Spinal cord (tissue), 10 donors: ENCODE measurements around the gene ZNF862. TPM values are rescaled to one million over a fixed set of nuclear protein-coding genes. Genes with fewer than 3 reads are reported as not detected.

Experiments
- DNase-seq, 6 donors: peaks; one replicate each; pipeline versions ENCODE4 v3.0.0 to v3.0.0-alpha.2; 2013 to 2015; ENCODE audit warnings: low spot score in 6 of 6, low read depth in 4 of 6
- H3K27ac ChIP-seq: one replicate; pipeline ENCODE4 v1.5.1; 2013; ENCODE audit warnings: low read depth, low read length, control low read depth
- H3K27me3 ChIP-seq: one replicate; pipeline ENCODE4 v1.6.1; 2013; ENCODE audit warnings: low read length; ENCODE audit not compliant: control insufficient read depth, insufficient read depth
- H3K36me3 ChIP-seq: one replicate; pipeline ENCODE4 v1.6.1; 2013; ENCODE audit warnings: low read length; ENCODE audit not compliant: control insufficient read depth, insufficient read depth
- H3K4me1 ChIP-seq: one replicate; pipeline ENCODE4 v1.6.1; 2013; ENCODE audit warnings: low read length; ENCODE audit not compliant: control insufficient read depth, insufficient read depth
- H3K4me3 ChIP-seq: one replicate; pipeline ENCODE4 v1.5.1; 2013; ENCODE audit warnings: low read depth, low read length, control low read depth
- H3K9me3 ChIP-seq: one replicate; pipeline ENCODE4 v1.6.1; 2013; ENCODE audit warnings: low read length; ENCODE audit not compliant: control insufficient read depth, insufficient read depth
- WGBS: methylation state at CpG from one replicate; pipeline ENCODE4 v1.1.5; 2013; ENCODE audit warnings: missing lambda C conversion rate; ENCODE audit not compliant: insufficient coverage; 5-methylcytosine and 5-hydroxymethylcytosine counted together
- polyA plus RNA-seq, 2 donors: library from polyadenylated mRNA; unstranded; fragments of 120-200 nt; gene quantifications; one replicate each; pipeline ENCODE4 v1.2.1, GENCODE V29; 2013; ENCODE audit not compliant: insufficient read length in 2 of 2
- total RNA-seq, 2 donors: library from RNA; depleted of rRNA in 1 of 2; stranded (reverse); fragments of 120-200 nt in 1 of 2; fragments of >200 nt in 1 of 2; gene quantifications; one replicate each; pipeline versions ENCODE4 v1.2.3 to v1.2.4, GENCODE V29; 2013 to 2014
- donor health status: healthy.

The ZNF862 gene
- total and polyA plus RNA-seq, 4 donors: 10.3 to 27.9 (median 22.2) TPM

DNA sequence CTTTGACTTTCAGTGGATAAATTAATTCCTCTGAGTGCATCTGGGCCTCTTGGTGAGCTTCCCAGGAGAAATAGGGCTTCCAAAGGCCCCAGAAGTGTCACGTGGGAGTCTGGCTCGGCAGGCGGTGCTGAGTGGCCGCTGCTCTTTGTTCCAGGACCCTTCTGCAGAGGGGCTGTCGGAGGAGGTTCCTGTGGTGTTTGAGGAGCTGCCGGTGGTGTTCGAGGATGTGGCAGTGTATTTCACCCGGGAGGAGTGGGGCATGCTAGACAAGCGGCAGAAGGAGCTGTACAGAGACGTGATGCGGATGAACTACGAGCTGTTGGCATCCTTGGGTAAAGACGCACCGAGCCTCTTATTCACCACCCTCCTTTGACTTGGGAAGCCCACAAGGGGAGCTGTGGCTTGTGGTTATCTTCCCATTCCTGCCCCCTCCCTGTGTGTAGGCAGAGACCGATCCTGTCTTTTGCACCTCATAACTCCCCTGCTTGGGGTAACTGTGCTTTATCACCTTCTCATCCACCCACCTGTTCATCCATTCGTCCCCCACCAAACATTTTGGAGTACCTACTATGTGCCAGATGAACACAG lies 11.9 kb downstream of the ZNF862 start:
- WGBS: 45% methylated on average over 9 of the region's 16 CpGs
- H3K36me3 ChIP-seq: peaks cover 36% of the 10 kb centered on the region
- no peak overlapping the region for H3K27ac ChIP-seq
- no peaks in the 10 kb centered on the region for H3K27me3 ChIP-seq
- H3K4me3 ChIP-seq: no peak overlapping the region
- peak in 2 of 6 donors; percentile 5 to 45 for DNase-seq
- no peaks in the 10 kb centered on the region for H3K9me3 ChIP-seq
- peaks cover 14% of the 10 kb centered on the region for H3K4me1 ChIP-seq

DNA sequence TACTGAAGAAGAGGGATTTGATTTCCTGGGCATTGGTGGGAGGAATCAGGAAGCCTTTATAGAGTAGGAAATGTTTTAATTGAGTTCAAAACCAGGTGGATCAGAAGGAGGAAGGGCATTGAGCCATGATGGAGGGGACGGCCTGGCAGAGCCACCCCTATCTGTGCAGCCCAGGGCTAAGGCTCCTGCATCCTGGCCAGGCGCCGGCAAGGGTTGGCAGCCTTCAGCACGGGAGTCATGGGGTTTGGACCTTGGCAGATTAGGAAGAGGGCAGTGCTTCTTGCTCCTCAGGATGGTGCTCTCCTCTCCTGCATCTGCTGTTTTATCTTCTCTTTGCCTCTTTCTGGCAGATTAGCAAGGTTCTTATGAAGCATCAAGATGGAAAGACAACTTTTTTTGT lies 12.5 kb downstream of the ZNF862 start:
- DNase-seq: no peak
- Histone ChIP-seq H3K27me3 (no peaks in the 10 kb centered on the region), H3K36me3 (peaks cover 36% of the 10 kb centered on the region), H3K4me1 (peaks cover 20% of the 10 kb centered on the region), H3K9me3 (no peaks in the 10 kb centered on the region), H3K4me3 (no peak overlapping the region), H3K27ac (no peak overlapping the region)
- WGBS: 49% methylated on average over 4 of the region's 4 CpGs

GRCh38 chr7:149851449-149851848 lies 13.3 kb downstream of the ZNF862 start:
- WGBS: 93% methylated on average over 7 of the region's 9 CpGs
- H3K4me1 ChIP-seq: peaks cover 24% of the 10 kb centered on the region
- H3K4me3 ChIP-seq: no peak overlapping the region
- no peaks in the 10 kb centered on the region for H3K9me3 ChIP-seq
- DNase-seq: peak in 1 of 6 donors; percentile 29
- no peaks in the 10 kb centered on the region for H3K27me3 ChIP-seq
- H3K27ac ChIP-seq: no peak overlapping the region
- peaks cover 33% of the 10 kb centered on the region for H3K36me3 ChIP-seq

GRCh38 chr7:149853157-149853556 lies 15.0 kb downstream of the ZNF862 start:
- Histone ChIP-seq H3K27ac (no peak overlapping the region), H3K9me3 (no peaks in the 10 kb centered on the region), H3K36me3 (peaks cover 29% of the 10 kb centered on the region), H3K4me1 (peaks cover 24% of the 10 kb centered on the region), H3K27me3 (no peaks in the 10 kb centered on the region), H3K4me3 (no peak overlapping the region)
- DNase-seq: no peak
- WGBS: 100% methylated on average over 6 of the region's 9 CpGs

- Histone ChIP-seq H3K27me3 (no peaks in the 10 kb centered on the region), H3K27ac (peak overlapping the region; percentile 79), H3K4me1 (peaks cover 24% of the 10 kb centered on the region), H3K36me3 (peaks cover 38% of the 10 kb centered on the region), H3K9me3 (no peaks in the 10 kb centered on the region), H3K4me3 (no peak overlapping the region)
- peak in 4 of 6 donors; percentile 36 to 83 (median 62) for DNase-seq
- WGBS: 17% methylated on average over 7 of the region's 13 CpGs
Measured at GRCh38 chr7:149854611-149855360, 16.6 kb downstream of the ZNF862 start.

- peak overlapping the region; percentile 79 for H3K27ac ChIP-seq
- H3K36me3 ChIP-seq: peaks cover 40% of the 10 kb centered on the region
- no peak overlapping the region for H3K4me3 ChIP-seq
- H3K4me1 ChIP-seq: peaks cover 18% of the 10 kb centered on the region
- no peaks in the 10 kb centered on the region for H3K9me3 ChIP-seq
- WGBS: 61% methylated on average over 12 of the region's 16 CpGs
- H3K27me3 ChIP-seq: no peaks in the 10 kb centered on the region
- peak in 2 of 6 donors; percentile 7 to 73 for DNase-seq
Measured at GRCh38 chr7:149855361-149856305, 17.5 kb downstream of the ZNF862 start.

DNA sequence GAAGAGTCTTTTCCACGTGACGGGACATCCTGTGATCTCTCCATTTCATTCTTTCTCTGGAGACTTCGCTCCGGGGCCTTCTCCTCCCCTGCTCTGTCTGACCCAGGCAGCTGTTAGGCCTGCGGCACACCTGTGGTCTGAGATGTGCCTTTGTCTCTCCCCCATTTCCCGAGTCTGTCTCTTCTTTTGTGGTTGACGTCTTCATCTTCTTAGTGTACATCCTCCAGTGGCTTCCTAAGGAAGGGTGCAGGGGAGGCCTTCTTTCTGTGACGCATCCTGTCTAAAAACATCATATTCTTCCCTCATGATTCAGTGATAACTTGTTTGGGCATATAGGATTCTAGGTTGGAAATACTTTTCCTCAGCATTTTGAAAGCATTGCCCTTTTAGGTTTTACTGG lies 18.4 kb downstream of the ZNF862 start:
- Histone ChIP-seq H3K27me3 (no peaks in the 10 kb centered on the region), H3K36me3 (peaks cover 42% of the 10 kb centered on the region), H3K4me1 (peaks cover 18% of the 10 kb centered on the region), H3K9me3 (no peaks in the 10 kb centered on the region), H3K27ac (no peak overlapping the region), H3K4me3 (no peak overlapping the region)
- 96% methylated on average over 3 of the region's 8 CpGs for WGBS
- DNase-seq: no peak

- Histone ChIP-seq H3K27me3 (no peaks in the 10 kb centered on the region), H3K4me3 (no peak overlapping the region), H3K36me3 (peaks cover 63% of the 10 kb centered on the region), H3K9me3 (no peaks in the 10 kb centered on the region), H3K27ac (no peak overlapping the region), H3K4me1 (peaks cover 17% of the 10 kb centered on the region)
- WGBS: 82% methylated on average over 5 of the region's 6 CpGs
- DNase-seq: no peak
Measured at GRCh38 chr7:149859369-149859768, 21.2 kb downstream of the ZNF862 start.

- Histone ChIP-seq H3K4me3 (no peak overlapping the region), H3K36me3 (peaks cover 66% of the 10 kb centered on the region), H3K4me1 (peaks cover 12% of the 10 kb centered on the region), H3K9me3 (no peaks in the 10 kb centered on the region), H3K27me3 (no peaks in the 10 kb centered on the region), H3K27ac (no peak overlapping the region)
- WGBS: 86% methylated on average over 4 of the region's 4 CpGs
- no peak for DNase-seq
Measured at GRCh38 chr7:149859876-149860275, 21.7 kb downstream of the ZNF862 start.
